Right forelimb (tissue), 1 donor: ENCODE data around the gene KIRREL2.
"Not testable (repeated sequence)": the region's sequence is repeated elsewhere in the genome, so short reads cannot be mapped to it uniquely, and the experiment has no call there.

Experiments
- DNase-seq: peaks from one replicate; pipeline ENCODE4 v3.0.0-alpha.2; 2018

The KIRREL2 gene

DNA sequence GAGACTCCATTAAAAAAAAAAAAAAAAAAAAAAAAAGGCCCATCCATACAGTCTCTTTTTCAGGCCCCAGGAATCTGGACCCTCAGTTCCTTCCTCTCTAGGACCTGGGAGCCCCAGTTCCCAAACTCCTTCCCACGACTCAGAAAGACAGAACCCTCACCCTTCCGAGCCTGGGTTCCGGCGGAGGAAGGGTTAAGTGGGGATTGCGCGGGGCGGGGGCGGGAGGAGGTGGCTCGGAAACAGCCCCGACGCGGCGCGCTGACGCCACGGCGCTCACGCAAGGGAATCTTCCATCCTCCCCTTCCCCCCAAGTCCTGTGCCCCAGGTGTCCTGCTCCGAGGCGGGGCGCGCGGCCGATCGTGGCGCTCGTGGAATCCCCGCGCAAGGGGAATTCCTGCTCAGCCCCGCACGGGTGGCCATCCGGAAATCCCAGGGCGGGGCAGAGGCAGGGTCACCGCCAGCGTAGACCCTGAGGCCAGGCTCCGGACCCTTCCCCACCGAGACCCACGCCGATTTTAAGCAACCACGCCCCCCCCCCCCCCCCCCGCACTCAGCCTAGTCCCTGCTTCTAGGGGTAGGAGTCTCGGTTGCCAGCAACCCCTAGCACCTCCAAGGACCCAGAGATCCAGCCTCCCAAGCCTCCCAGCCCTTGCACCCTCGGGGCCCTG lies 43.0 kb downstream of the KIRREL2 start:
- DNase-seq: peak; percentile 84

DNA sequence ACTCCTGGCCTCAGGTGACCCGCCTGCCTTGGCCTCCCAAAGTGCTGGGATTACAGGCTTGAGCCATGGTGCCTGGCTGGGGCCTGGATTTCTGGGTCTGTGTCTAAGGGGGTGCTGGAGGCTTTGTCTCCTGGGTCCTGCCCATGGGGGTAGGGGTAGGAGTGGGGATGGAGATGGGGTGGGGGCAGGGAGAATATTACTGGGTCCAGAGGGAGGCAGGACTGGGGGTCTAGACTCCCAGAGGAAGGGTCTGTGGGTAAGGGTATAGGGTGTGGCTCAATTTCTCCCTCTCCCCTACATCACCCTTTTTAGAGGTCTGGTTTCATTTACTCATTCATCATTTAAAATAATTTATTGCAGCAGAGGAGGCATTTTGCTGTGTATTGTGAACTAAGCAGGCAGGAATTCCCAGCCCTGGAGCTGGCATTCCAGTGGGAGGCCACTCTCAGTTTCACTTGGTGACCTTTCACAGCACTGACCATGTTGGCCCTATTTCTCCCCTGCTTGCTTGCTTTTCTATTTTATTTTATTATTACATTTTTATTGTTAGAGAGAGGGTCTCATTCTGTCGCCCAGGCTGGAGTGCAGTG lies 44.4 kb downstream of the KIRREL2 start:
- no peak for DNase-seq

- DNase-seq: no peak
Observed at GRCh38 chr19:35901854-35902661, 45.3 kb downstream of the KIRREL2 start, which contains the start of gene HCST. Gene HCST (plus strand): TSS chr19:35902529. CDS start chr19:35902594, 65 bp downstream.

GRCh38 chr19:35902870-35903475 lies 46.3 kb downstream of the KIRREL2 start:
- no peak for DNase-seq

- DNase-seq: no peak
Observed at GRCh38 chr19:35903550-35904179, 47.0 kb downstream of the KIRREL2 start.

GRCh38 chr19:35904311-35905068 lies 47.8 kb downstream of the KIRREL2 start:
- DNase-seq: no peak

DNA sequence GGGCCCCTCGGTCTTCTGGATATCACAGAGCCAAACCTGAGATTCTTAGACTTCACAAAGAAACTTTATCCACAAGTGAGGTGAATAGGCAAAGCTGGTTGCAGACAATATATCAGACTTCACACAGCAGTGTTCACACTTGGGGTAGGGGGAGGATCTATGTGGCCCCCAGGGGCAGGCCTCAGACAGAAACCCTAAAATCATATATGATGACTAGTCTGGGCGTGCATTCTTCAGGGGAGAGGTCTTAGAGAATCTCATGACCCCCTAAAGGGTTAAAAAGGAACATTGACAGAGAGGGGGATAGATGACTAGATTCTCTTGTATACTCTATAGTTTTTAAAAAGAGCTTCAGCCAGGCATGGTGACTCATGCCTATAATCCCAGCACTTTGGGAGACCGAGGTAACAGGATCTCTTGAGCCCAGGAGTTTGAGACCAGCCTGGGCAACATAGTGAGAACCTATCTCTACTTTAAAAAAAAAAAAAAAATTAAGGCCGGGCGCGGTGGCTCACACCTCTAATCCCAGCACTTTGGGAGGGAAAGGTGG lies 48.5 kb downstream of the KIRREL2 start:
- DNase-seq: no peak

- DNase-seq: no peak
Observed at GRCh38 chr19:35907377-35907745, 50.6 kb downstream of the KIRREL2 start.

DNA sequence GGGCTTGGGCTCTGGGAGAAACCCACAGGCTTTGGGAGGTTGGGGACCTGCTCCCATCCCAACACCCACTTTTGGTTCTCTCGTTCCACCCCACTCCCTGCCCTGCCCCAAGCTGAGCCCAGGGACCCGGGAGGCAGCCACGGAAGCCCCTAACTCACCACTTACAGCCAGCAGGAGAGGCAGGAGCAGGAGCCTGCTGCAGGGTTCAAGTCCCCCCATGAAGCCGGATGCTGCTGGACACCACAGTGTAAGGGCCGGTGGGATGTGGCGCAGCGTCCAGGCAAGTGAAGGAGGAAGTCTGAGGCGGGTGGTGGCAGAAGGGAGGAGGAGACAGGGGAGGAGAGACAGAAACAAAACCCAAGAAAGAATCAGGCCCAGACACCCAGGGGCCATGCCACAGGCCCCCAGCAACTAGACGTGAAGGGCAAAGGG lies 51.3 kb downstream of the KIRREL2 start, which contains the start of gene TYROBP:
TYROBP (minus strand) TSS at position 286 of the 432 bp plus-strand sequence; CDS start at position 219, 67 bp downstream.
- DNase-seq: no peak

- DNase-seq: peak; percentile 56
Observed at GRCh38 chr19:35908973-35909683, 52.4 kb downstream of the KIRREL2 start.

- no peak for DNase-seq
Observed at GRCh38 chr19:35909684-35910035, 52.9 kb downstream of the KIRREL2 start.

- DNase-seq: not testable (repeated sequence)
Observed at GRCh38 chr19:35910355-35910754, 53.6 kb downstream of the KIRREL2 start.

GRCh38 chr19:35911173-35911572 lies 54.5 kb downstream of the KIRREL2 start:
- DNase-seq: no peak

- no peak for DNase-seq
Observed at GRCh38 chr19:35911790-35912189, 55.1 kb downstream of the KIRREL2 start.

- no peak for DNase-seq
Observed at GRCh38 chr19:35913589-35913988, 56.9 kb downstream of the KIRREL2 start.

- DNase-seq: no peak
Observed at GRCh38 chr19:35915443-35915842, 58.7 kb downstream of the KIRREL2 start.
